Esophagus squamous epithelium (tissue), 5 donors: ENCODE results near the gene SCRN1. TPM values are rescaled to one million over a fixed set of nuclear protein-coding genes. Genes with fewer than 3 reads are reported as not detected.

ENCODE experiments used
- DNase-seq: peaks from one replicate; lab custom pipeline; 2025; lab: John Stamatoyannopoulos, UW
- H3K27ac ChIP-seq, 4 donors: fragments of 200-600 bp; sonication (generic); one replicate each; pipeline ENCODE4 v1.5.1; 2016 to 2019; ENCODE audit warnings: mild to moderate bottlenecking in 1 of 4
- H3K27me3 ChIP-seq, 4 donors: fragments of 200-600 bp; sonication (generic); 1 replicate in 3 of 4; 2 replicates in 1 of 4; pipeline versions ENCODE4 v1.5.1 to v1.6.0; 2017 to 2021; ENCODE audit warnings: antibody characterized with exemption in 1 of 4
- H3K36me3 ChIP-seq, 3 donors: fragments of 200-600 bp; sonication (generic); one replicate each; pipeline ENCODE4 v1.5.1; 2016 to 2019
- H3K4me1 ChIP-seq, 3 donors: fragments of 200-600 bp; sonication (generic); one replicate each; pipeline ENCODE4 v1.5.1; 2017 to 2019
- H3K4me3 ChIP-seq, 4 donors: fragments of 200-600 bp; sonication (generic); 1 replicate in 3 of 4; 2 replicates in 1 of 4; pipeline ENCODE4 v1.5.1; 2016 to 2019; ENCODE audit warnings: mild to moderate bottlenecking in 2 of 4, moderate library complexity in 1 of 4
- H3K9me3 ChIP-seq, 3 donors: fragments of 200-600 bp; sonication (generic); one replicate each; pipeline ENCODE4 v1.5.1; 2016 to 2019
- POLR2A ChIP-seq, 4 donors: fragments of 450-650 bp; IDR thresholded peaks; one replicate each; pipeline ENCODE4 v1.6.1; 2017; ENCODE audit warnings: antibody characterized with exemption in 4 of 4, mild to moderate bottlenecking in 4 of 4, moderate library complexity in 3 of 4
- WGBS, 2 donors: methylation state at CpG; one replicate each; pipeline ENCODE4 v1.1.5; 2018; 5-methylcytosine and 5-hydroxymethylcytosine counted together
- intact Hi-C: fragments of 100-400 bp; cut with DNase I; formaldehyde crosslinking; loops from one replicate; pipeline ENCODE4 v1.15.0; 2022
- small RNA-seq, 4 donors: library from RNA; depleted of rRNA; stranded (forward); fragments of <200 nt; gene quantifications; one replicate each; pipeline ENCODE3, GENCODE V24; 2016
- total RNA-seq, 4 donors: library from RNA; depleted of rRNA; stranded (reverse); fragments of >200 nt; gene quantifications; one replicate each; pipeline ENCODE4 v1.1.0, GENCODE V29; 2016
- TF ChIP-seq, protein P1 (sequence below), 6 experiments: fragments of 450-650 bp in 4 of 6; fragments of 200-600 bp in 2 of 6; sonication (generic) in 2 of 6; IDR thresholded peaks; one replicate each; pipeline ENCODE4 v1.5.1; 2016 to 2019; ENCODE audit warnings: antibody characterized with exemption in 6 of 6, mild to moderate bottlenecking in 4 of 6, moderate library complexity in 4 of 6
- donor health status: DM: yes; HTN: yes; CAD: no.

Gene SCRN1
- total RNA-seq, 4 donors from 2014 or later: 6.3 to 27.8 (median 20.5) TPM

DNA sequence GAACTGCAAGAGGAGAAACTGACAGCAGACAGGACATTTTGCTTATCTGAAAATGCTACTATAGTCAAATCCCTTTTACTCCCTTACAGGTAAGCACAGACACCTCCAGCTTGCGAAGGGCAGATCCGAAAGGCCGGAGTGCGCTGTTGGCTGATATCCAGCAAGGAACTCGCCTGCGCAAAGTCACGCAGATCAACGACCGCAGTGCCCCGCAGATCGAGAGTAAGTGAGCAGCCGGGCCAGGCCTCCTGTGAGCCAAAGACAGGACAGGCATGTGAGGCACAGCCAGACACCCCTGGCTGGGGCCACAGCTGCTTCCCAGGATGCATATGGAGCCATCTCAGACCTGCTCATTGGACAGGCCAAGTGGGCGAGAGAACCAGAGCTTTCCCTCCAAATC is 113.9 kb downstream of the SCRN1 start:
- Histone ChIP-seq H3K4me3 (no peak overlapping the region), H3K27me3 (no peaks in the 10 kb centered on the region), H3K27ac (no peak overlapping the region), H3K4me1 (no peaks in the 10 kb centered on the region), H3K9me3 (no peaks in the 10 kb centered on the region), H3K36me3 (no peaks in the 10 kb centered on the region)
- intact Hi-C loops: no loop called here
- TF ChIP-seq, protein P1, sequence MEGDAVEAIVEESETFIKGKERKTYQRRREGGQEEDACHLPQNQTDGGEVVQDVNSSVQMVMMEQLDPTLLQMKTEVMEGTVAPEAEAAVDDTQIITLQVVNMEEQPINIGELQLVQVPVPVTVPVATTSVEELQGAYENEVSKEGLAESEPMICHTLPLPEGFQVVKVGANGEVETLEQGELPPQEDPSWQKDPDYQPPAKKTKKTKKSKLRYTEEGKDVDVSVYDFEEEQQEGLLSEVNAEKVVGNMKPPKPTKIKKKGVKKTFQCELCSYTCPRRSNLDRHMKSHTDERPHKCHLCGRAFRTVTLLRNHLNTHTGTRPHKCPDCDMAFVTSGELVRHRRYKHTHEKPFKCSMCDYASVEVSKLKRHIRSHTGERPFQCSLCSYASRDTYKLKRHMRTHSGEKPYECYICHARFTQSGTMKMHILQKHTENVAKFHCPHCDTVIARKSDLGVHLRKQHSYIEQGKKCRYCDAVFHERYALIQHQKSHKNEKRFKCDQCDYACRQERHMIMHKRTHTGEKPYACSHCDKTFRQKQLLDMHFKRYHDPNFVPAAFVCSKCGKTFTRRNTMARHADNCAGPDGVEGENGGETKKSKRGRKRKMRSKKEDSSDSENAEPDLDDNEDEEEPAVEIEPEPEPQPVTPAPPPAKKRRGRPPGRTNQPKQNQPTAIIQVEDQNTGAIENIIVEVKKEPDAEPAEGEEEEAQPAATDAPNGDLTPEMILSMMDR (IDR thresholded peaks at IDR 0.05): no peak
- TF ChIP-seq POLR2A (IDR thresholded peaks at IDR 0.05): no peak
- 93% methylated on average over 9 to 12 of the region's 13 CpGs for WGBS, 2 donors
- no peak for DNase-seq

DNA sequence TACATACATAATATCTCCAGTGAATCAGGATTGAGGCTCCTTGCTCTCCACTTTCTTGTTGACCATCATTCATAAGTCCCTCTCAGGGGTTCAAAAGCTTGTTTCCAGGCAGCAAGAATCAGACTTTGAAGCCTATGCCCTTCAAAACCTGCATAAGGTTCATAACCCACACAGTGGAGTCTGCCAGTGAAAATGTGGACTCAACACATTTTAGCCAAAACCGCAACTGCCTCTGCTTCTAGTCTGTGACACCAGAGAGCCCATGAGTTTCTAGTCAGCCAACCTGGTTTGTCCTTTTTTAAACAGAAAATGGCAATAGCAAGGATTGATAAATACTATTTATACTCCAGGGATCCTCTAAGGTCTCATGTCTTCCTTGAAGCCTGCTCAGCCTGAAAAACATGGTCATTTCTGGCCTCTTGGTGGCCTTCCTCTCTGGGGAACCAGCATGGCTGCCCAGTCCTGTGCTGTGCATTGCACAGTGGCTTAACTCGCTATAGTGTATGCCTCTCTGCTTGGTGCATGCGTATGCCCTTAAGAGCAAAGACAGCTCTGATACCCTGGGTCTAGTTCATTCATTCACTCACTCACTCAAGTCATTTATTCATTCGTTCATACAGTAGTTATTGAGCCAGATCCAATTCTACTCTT is 115.8 kb downstream of the SCRN1 start:
- intact Hi-C loops: no loop called here

DNA sequence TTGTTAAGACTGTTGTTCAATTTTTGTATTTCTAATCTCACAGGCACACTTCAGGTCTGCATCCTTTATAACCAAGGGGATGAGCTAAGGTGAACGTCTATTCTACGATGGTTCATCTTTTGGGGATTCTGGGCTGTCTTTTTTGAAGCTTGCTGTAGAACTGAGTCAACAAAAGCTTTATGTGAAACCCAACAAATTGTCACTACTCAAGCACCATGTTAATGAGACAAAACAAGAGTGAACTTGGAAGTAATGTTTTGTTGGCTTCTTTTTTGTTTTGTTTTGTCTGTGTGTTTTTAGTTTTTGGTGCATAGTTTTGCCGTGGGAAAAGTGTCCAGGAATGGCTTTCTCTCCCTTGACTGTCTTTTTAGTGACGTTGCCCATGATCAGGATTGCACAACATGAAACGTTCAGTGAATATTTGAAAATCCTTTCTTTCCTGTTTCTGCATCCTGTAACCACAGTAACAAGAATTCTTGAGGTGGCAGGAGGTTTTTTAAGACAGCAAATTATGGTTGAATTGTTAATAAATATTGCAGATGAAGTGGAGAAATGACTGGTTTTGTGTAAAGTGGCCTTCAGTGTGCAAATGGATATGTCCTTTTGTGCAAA is 117.7 kb downstream of the SCRN1 start:
- TF ChIP-seq POLR2A (IDR thresholded peaks at IDR 0.05): no peak
- TF ChIP-seq, protein P1 (IDR thresholded peaks at IDR 0.05): no peak
- intact Hi-C loops: no loop called here

More for the DNA sequence above, 115.8 kb downstream of the SCRN1 start:
- Histone ChIP-seq H3K4me1 (no peaks in the 10 kb centered on the region), H3K36me3 (no peaks in the 10 kb centered on the region), H3K9me3 (no peaks in the 10 kb centered on the region), H3K27ac (no peak overlapping the region), H3K27me3 (no peaks in the 10 kb centered on the region), H3K4me3 (no peak overlapping the region)
- WGBS, 2 donors: 91 to 92% methylated on average over 4 of the region's 4 CpGs
- no peak for TF ChIP-seq POLR2A (IDR thresholded peaks at IDR 0.05)
- TF ChIP-seq, protein P1 (IDR thresholded peaks at IDR 0.05): no peak
- no peak for DNase-seq

More for the DNA sequence above, 117.7 kb downstream of the SCRN1 start:
- no peaks in the 10 kb centered on the region for H3K27me3 ChIP-seq
- WGBS, 2 donors: 44 to 57% methylated on average over 5 of the region's 5 CpGs
- H3K9me3 ChIP-seq: no peaks in the 10 kb centered on the region
- H3K27ac ChIP-seq: no peak overlapping the region
- H3K4me1 ChIP-seq: peaks cover 0 to 2% (median 0%) of the 10 kb centered on the region in 3 donors
- no peaks in the 10 kb centered on the region for H3K36me3 ChIP-seq
- DNase-seq: no peak
- no peak overlapping the region for H3K4me3 ChIP-seq

Small RNA genes lying within 50 kb of the gene (small RNA-seq; reads per million reads assigned to genes)
- 0 to 0.27 (median 0) reads per million in 4 donors for gene RF01210

Other genes with a start within 250 kb of the SCRN1 start
- gene WIPF3, start 183.3 kb downstream of the SCRN1 start, total RNA-seq: 1 to 10 TPM in 1 of 4 donors, under 1 TPM in 2, not detected in 1; 0.18 to 1.1 (median 0.61) TPM
- 1 to 10 TPM; 3.3 to 8.0 (median 7.5) TPM for gene FKBP14, start 36.9 kb upstream of the SCRN1 start, total RNA-seq
- 10 to 100 TPM in 1 of 4 donors, 1 to 10 TPM in 3; 5.1 to 10.5 (median 5.9) TPM for gene PLEKHA8, start 38.6 kb upstream of the SCRN1 start, total RNA-seq
- 10 to 100 TPM; 10.4 to 88.9 (median 18.6) TPM for gene MTURN, start 145.2 kb upstream of the SCRN1 start, total RNA-seq